GM10266 (cell line): ENCODE measurements around the gene GZF1.

Experiments
- DNase-seq: peaks from one replicate; pipeline ENCODE4 v3.0.0; 2012; ENCODE audit errors: extremely low spot score
- CTCF ChIP-seq: IDR thresholded peaks from 2 replicates; pipeline ENCODE4 v1.5.1; 2012; ENCODE audit warnings: mild to moderate bottlenecking, low read depth; ENCODE audit not compliant: control insufficient read depth, insufficient read depth; ENCODE audit errors: missing control alignments

GZF1 gene

GRCh38 chr20:23397961-23398360, 36.0 kb downstream of the GZF1 start:
- no peak for DNase-seq

GRCh38 chr20:23399568-23400241, 37.7 kb downstream of the GZF1 start:
- DNase-seq, result no peak
- TF ChIP-seq CTCF, result no peak

More at GRCh38 chr20:23397961-23398360, 36.0 kb downstream of the GZF1 start:
- no peak for TF ChIP-seq CTCF

- no peak for DNase-seq
- no peak for TF ChIP-seq CTCF
These were observed 39.1 kb downstream of the GZF1 start for GRCh38 chr20:23401051-23401450.

- TF ChIP-seq CTCF, result no peak
- DNase-seq, result no peak
These were observed 41.8 kb downstream of the GZF1 start for GRCh38 chr20:23403751-23404150.

- TF ChIP-seq CTCF, result no peak
- no peak for DNase-seq
These were observed 42.2 kb downstream of the GZF1 start for GRCh38 chr20:23404196-23404595.

GRCh38 chr20:23406880-23407279, 44.9 kb downstream of the GZF1 start:
- no peak for DNase-seq
- no peak for TF ChIP-seq CTCF

- DNase-seq, result peak; percentile 58
These were observed 45.9 kb downstream of the GZF1 start for GRCh38 chr20:23407781-23408464.

More at GRCh38 chr20:23407781-23408464, 45.9 kb downstream of the GZF1 start:
- no peak for TF ChIP-seq CTCF
